Measurements from ENCODE around the gene ALOX12. TPM values are rescaled to one million over a fixed set of nuclear protein-coding genes. Genes with fewer than 3 reads are reported as not detected.

The ALOX12 gene
- total and polyA plus RNA-seq, 5 donors = 0.09 to 0.18 TPM; not detected in 3

DNA sequence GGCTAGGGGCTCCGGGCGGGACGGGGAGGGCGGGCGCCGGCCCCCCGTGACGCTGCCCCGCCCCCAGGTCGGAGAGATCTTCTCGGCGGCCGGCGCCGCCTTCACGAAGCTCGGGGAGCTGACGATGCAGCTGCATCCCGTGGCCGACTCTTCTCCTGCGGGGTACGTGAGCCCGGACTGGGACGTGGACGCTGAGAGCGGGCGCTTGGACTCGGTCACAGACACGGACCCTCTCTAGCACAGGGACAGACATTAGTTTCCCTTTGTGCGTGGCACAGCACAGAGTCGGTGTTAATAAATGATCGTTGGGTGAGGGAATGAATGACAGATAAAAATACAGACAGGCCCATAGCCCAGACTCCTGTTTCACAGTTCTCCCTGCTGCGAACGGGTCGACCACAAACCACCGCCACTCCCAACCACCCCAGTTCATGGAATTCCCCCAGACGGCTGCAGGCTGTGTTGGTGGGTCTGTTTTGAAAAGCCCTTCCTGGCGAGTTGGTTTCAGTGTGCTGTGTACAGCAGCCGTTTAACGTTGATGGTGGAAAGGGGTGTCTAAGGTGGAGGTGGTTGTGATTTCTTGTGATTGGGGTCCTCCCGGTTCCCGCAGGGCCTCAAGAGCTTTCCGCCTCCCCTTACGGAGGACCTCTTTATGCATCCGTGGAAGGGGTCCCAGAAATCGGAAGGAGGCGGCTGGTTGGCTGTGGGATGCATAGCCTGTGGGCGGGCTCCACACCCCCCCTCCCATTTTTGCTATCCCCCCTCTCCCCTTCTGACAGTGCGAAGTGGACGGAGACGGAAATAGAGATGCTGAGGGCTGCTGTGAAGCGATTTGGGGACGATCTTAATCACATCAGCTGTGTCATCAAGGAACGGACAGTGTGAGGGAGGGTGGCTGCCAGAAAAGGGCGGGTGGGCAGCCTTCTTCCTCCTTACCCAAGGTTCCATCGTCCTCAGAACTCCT, 19.4 kb downstream of the ALOX12 start:
- intact Hi-C loops (cut with DNase I) = no loop called here
- Histone ChIP-seq H3K4me1 (ENCODE audit: control insufficient read depth, insufficient read depth, low read length) (peaks cover 6% of the 10 kb centered on the region), H3K9me3 (ENCODE audit: control insufficient read depth, low read length) (no peaks in the 10 kb centered on the region), H3K27me3 (ENCODE audit: control insufficient read depth, insufficient read depth) (no peaks in the 10 kb centered on the region), H3K27ac (ENCODE audit: low read length) (peak overlapping the region; percentile 90), H3K4me3 (ENCODE audit: low read length) (peak overlapping the region; percentile 44)
- peak in 2 of 3 donors; percentile 34 to 53 for DNase-seq
- WGBS = 6% methylated on average over 56 of the region's 56 CpGs
- no peak for ATAC-seq

- H3K4me3 ChIP-seq (ENCODE audit: low read length) = no peak overlapping the region
- no peaks in the 10 kb centered on the region for H3K9me3 ChIP-seq (ENCODE audit: control insufficient read depth, low read length)
- ATAC-seq = no peak
- H3K4me1 ChIP-seq (ENCODE audit: control insufficient read depth, insufficient read depth, low read length) = peaks cover 6% of the 10 kb centered on the region
- no peak overlapping the region for H3K27ac ChIP-seq (ENCODE audit: low read length)
- intact Hi-C loops (cut with DNase I) = no loop called here
- WGBS = 87% methylated on average over 3 of the region's 3 CpGs
- peak in 1 of 3 donors; percentile 46 for DNase-seq
- no peaks in the 10 kb centered on the region for H3K27me3 ChIP-seq (ENCODE audit: control insufficient read depth, insufficient read depth)
Observed at GRCh38 chr17:7016418-7016817, 20.6 kb downstream of the ALOX12 start.

- DNase-seq = peak in 1 of 3 donors; percentile 44
- WGBS = 74% methylated on average over 20 of the region's 20 CpGs
Observed at GRCh38 chr17:7016886-7017826, 21.3 kb downstream of the ALOX12 start.

GRCh38 chr17:7017827-7018200, 22.0 kb downstream of the ALOX12 start:
- intact Hi-C loops (cut with DNase I) = no loop called here
- peak in 1 of 3 donors; percentile 61 for DNase-seq
- Histone ChIP-seq H3K27me3 (ENCODE audit: control insufficient read depth, insufficient read depth) (no peaks in the 10 kb centered on the region), H3K9me3 (ENCODE audit: control insufficient read depth, low read length) (no peaks in the 10 kb centered on the region), H3K4me1 (ENCODE audit: control insufficient read depth, insufficient read depth, low read length) (peaks cover 6% of the 10 kb centered on the region), H3K27ac (ENCODE audit: low read length) (peak overlapping the region; percentile 77), H3K4me3 (ENCODE audit: low read length) (peak overlapping the region; percentile 6)
- 65% methylated on average over 12 of the region's 12 CpGs for WGBS
- no peak for ATAC-seq

More at GRCh38 chr17:7016886-7017826, 21.3 kb downstream of the ALOX12 start:
- no peak overlapping the region for H3K4me3 ChIP-seq (ENCODE audit: low read length)
- no peak for ATAC-seq
- intact Hi-C loops (cut with DNase I) = no loop called here
- no peaks in the 10 kb centered on the region for H3K27me3 ChIP-seq (ENCODE audit: control insufficient read depth, insufficient read depth)
- H3K4me1 ChIP-seq (ENCODE audit: control insufficient read depth, insufficient read depth, low read length) = peaks cover 6% of the 10 kb centered on the region
- H3K9me3 ChIP-seq (ENCODE audit: control insufficient read depth, low read length) = no peaks in the 10 kb centered on the region
- H3K27ac ChIP-seq (ENCODE audit: low read length) = peak overlapping the region; percentile 32

GRCh38 chr17:7018331-7018964, 22.6 kb downstream of the ALOX12 start:
- 54% methylated on average over 10 of the region's 10 CpGs for WGBS
- peak overlapping the region; percentile 46 for H3K4me3 ChIP-seq (ENCODE audit: low read length)
- DNase-seq (peak; percentile 77 to 89 (median 82)), ATAC-seq (peak in 1 of 2 donors; percentile 3)
- peaks cover 6% of the 10 kb centered on the region for H3K4me1 ChIP-seq (ENCODE audit: control insufficient read depth, insufficient read depth, low read length)
- no peaks in the 10 kb centered on the region for H3K27me3 ChIP-seq (ENCODE audit: control insufficient read depth, insufficient read depth)
- intact Hi-C loops (cut with DNase I) = no loop called here
- H3K27ac ChIP-seq (ENCODE audit: low read length) = peak overlapping the region; percentile 78
- no peaks in the 10 kb centered on the region for H3K9me3 ChIP-seq (ENCODE audit: control insufficient read depth, low read length)

DNA sequence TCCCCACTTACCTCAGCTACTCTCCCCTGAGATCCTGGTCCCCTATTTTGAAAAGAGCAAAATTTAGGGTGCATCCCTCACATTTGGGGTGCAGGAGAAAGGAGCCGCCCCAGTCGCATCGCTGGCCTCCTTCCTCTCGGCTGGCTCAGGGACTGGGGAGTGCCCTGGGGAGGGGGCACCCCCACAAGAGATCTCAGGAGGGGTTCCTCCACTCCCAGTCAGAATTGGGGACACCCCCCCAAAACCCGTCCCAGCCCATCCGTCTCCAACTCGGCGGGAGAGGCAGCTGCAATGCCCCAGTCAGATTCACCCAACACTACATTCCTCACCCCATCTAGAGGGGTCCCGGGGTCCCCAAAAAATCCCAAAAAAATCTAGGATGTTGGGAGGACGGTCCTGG, 23.5 kb downstream of the ALOX12 start:
- Histone ChIP-seq H3K4me3 (ENCODE audit: low read length) (peak overlapping the region; percentile 46), H3K4me1 (ENCODE audit: control insufficient read depth, insufficient read depth, low read length) (peaks cover 5% of the 10 kb centered on the region), H3K27ac (ENCODE audit: low read length) (peak overlapping the region; percentile 78), H3K27me3 (ENCODE audit: control insufficient read depth, insufficient read depth) (no peaks in the 10 kb centered on the region), H3K9me3 (ENCODE audit: control insufficient read depth, low read length) (no peaks in the 10 kb centered on the region)
- DNase-seq = peak in 2 of 3 donors; percentile 27 to 64
- intact Hi-C loops (cut with DNase I) = no loop called here
- WGBS = 21% methylated on average over 10 of the region's 10 CpGs
- ATAC-seq = no peak

DNA sequence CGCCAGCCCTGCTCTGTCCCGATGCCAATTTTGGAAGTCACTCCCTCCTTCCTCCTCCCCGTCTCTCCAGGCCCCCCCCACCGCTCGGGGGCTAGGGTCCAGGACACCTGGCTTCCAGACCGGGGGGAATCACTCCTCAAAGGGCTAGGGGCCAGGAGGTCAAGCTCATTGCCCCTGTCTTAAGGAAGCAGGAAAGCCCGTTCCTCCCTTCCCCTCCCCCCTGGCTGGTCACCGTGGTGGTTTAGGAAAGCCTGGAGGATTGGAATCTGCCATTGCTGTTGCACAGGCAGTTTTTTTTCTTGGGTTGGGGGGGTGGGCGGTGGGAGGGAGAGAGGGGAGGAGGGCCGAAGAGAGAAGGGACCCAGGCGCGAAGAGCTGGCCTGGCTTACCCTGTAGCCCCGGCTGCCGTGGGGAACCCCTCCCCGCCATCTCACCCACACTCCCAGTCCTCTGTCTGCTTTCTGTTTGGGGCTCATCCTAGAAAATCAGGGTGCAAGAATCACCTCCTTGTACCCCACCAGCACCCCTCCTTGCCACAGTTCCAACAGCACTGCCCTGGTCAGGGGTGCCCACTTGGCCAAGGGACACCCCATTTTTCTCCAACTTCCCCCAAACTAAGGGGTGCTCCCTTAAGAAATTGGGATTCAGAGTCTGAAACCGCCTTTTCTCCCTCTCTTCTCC, 24.1 kb downstream of the ALOX12 start:
- Histone ChIP-seq H3K27ac (ENCODE audit: low read length) (peak overlapping the region; percentile 78), H3K27me3 (ENCODE audit: control insufficient read depth, insufficient read depth) (no peaks in the 10 kb centered on the region), H3K4me3 (ENCODE audit: low read length) (peak overlapping the region; percentile 46), H3K9me3 (ENCODE audit: control insufficient read depth, low read length) (no peaks in the 10 kb centered on the region), H3K4me1 (ENCODE audit: control insufficient read depth, insufficient read depth, low read length) (peaks cover 5% of the 10 kb centered on the region)
- intact Hi-C loops (cut with DNase I) = loop anchor here in 1 of 4 donors (5.0 kb wide), 1 partner anchor 108 kb away; no protein-coding TSS in a partner anchor
- DNase-seq (peak; percentile 70 to 87 (median 85)), ATAC-seq (no peak)
- 7% methylated on average over 16 of the region's 16 CpGs for WGBS

- WGBS = 52% methylated on average over 11 of the region's 11 CpGs
- Histone ChIP-seq H3K27ac (ENCODE audit: low read length) (peak overlapping the region; percentile 77), H3K4me1 (ENCODE audit: control insufficient read depth, insufficient read depth, low read length) (peaks cover 5% of the 10 kb centered on the region), H3K4me3 (ENCODE audit: low read length) (peak overlapping the region; percentile 21), H3K27me3 (ENCODE audit: control insufficient read depth, insufficient read depth) (no peaks in the 10 kb centered on the region), H3K9me3 (ENCODE audit: control insufficient read depth, low read length) (no peaks in the 10 kb centered on the region)
- DNase-seq (peak in 1 of 3 donors; percentile 50), ATAC-seq (no peak)
- intact Hi-C loops (cut with DNase I) = loop anchor here in 1 of 4 donors (5.0 kb wide), 1 partner anchor 109 kb away; no protein-coding TSS in a partner anchor
Observed at GRCh38 chr17:7020894-7021664, 25.2 kb downstream of the ALOX12 start.

- DNase-seq (peak; percentile 86 to 95 (median 94)), ATAC-seq (peak; percentile 67 to 71)
- WGBS = 2% methylated on average over 53 of the region's 53 CpGs
- Histone ChIP-seq H3K4me3 (ENCODE audit: low read length) (peak overlapping the region; percentile 21), H3K27me3 (ENCODE audit: control insufficient read depth, insufficient read depth) (no peaks in the 10 kb centered on the region), H3K27ac (ENCODE audit: low read length) (peak overlapping the region; percentile 85), H3K9me3 (ENCODE audit: control insufficient read depth, low read length) (no peaks in the 10 kb centered on the region), H3K4me1 (ENCODE audit: control insufficient read depth, insufficient read depth, low read length) (peaks cover 5% of the 10 kb centered on the region)
- intact Hi-C loops (cut with DNase I) = loop anchor here in 1 of 4 donors (5.0 kb wide), 1 partner anchor 110 kb away; no protein-coding TSS in a partner anchor
Observed at GRCh38 chr17:7021993-7022778, 26.3 kb downstream of the ALOX12 start.
